HG03354 (cell line): ENCODE results near the gene HILPDA.
A peak's percentile ranks its signal among the peaks of the same experiment; 100 is the strongest.

ENCODE experiments used
- ATAC-seq: cut with Tn5 transposase; IDR thresholded peaks from one replicate; pipeline ENCODE4 v1.9.1; 2021; ENCODE audit warnings: mild to moderate bottlenecking; ENCODE audit not compliant: unreplicated experiment, poor library complexity, severe bottlenecking

HILPDA gene

GRCh38 chr7:128430207-128430606, 25.5 kb upstream of the HILPDA start:
- no peak for ATAC-seq

DNA sequence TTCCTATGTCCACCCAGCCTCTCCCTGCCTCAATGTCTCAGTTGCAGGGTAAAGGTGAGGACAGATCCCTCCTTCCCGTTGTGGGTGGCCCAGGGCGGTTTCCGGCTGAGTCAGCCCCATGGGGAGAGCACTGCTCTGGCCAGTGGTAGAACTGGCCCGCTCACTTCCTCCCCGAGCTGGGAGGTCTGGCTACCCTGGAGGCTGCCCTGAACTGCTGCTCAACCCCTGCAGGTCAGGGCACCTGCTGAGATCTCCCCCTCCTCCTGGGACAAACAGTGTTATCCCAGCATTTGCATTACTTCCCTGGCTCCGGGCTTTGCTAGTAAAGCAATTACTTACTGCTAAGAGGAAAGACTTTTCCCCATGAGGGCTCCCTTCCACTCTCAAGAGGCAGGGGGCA, 24.5 kb upstream of the HILPDA start:
- ATAC-seq, result no peak

- no peak for ATAC-seq
Measured at GRCh38 chr7:128431754-128432153, 23.9 kb upstream of the HILPDA start.

- no peak for ATAC-seq
Measured at GRCh38 chr7:128434413-128435326, 21.0 kb upstream of the HILPDA start.

DNA sequence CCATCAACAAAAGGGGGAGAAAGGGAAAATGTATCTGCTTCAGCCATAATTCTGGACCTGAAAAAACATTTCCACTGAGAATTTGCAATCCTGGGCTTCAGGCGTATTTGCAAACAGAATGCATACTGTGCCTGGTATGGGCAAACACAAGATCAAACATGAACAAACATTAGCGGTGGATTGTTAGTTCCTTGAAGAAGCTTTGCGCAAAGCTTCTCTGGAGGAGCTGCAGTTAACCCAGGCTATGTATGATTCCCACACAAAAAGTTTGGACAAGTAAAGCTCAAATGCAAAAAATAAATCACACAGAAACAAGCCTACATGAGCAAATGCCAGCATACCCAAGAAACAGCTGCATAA, 20.4 kb upstream of the HILPDA start:
- no peak for ATAC-seq

DNA sequence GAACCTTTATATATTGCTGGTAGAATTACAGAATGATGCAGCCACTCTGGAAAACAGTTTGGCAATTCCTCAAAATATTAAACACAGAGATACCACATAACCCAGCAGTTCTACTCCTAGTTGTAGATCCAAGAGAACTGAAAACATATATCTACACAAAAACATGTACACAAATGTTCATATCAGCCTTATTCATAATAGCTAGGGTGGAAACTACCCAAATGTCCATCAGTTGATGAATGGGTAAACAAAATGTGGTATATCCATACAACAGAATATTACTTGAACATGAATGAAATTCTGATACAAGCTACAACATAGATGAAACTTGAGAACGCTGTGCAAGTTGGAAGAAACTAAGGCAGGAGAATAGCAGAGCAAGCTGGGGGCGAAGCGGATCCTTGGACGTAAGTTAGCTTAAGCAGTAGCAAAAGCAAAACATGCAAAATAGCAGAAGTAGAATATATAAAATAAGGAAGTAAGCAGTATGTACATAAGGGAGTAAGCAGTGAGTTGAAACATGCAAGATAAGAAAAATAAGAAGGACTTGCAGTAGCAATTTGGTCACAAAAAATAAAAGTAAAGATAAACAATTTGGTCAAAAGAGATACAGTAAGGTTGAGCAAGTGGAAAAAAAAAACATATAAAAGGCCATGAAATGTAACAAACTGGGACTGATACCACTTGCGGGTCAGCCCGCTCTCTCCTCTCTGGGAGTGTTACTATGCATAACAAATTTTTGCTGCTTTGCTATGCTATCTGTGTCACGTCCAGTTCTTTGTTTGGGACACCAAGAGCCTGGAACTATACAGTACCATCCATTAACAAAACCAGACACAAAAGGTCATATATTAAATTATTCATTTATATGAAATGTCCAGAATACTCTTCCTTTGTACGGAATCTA, 18.0 kb upstream of the HILPDA start:
- no peak for ATAC-seq

- no peak for ATAC-seq
Measured at GRCh38 chr7:128442356-128442755, 13.3 kb upstream of the HILPDA start.

DNA sequence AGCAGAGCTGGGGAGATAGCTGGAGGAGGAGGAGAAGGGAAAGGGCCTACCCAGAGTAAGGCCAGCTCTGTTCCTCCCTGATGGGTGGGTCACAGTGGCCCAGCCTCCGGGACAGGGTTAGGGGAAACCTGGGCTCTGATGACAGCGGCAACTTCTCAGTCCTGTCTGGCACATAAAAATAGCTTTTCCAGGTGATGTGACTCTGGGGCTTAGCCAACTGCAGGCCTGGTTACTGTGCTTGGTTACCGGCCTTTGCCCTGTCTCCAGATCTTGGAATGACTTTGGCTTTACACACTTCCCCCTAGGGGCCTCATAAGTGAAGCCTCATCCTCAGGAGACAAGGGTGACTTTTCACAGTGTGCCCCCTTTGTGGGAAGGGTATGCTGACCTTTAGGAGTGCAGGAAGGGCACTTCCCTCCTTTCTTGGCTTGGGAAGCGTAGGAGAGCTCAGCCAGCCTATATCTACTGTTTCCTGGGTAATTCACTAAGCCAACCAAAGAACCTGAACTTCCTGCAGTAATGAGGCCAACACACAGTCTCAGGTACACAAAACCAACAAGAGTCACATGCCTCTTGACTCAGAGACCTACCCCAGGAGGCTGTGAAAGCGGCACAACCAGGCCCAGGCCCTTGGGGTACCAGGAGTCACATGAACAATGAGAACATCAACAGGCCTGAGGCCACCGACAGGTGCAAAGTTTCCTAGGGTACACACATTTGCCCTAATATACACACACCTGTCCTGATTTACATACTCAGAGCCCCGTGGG, 11.7 kb upstream of the HILPDA start:
- no peak for ATAC-seq

- no peak for ATAC-seq
Measured at GRCh38 chr7:128446306-128446705, 9.4 kb upstream of the HILPDA start.

DNA sequence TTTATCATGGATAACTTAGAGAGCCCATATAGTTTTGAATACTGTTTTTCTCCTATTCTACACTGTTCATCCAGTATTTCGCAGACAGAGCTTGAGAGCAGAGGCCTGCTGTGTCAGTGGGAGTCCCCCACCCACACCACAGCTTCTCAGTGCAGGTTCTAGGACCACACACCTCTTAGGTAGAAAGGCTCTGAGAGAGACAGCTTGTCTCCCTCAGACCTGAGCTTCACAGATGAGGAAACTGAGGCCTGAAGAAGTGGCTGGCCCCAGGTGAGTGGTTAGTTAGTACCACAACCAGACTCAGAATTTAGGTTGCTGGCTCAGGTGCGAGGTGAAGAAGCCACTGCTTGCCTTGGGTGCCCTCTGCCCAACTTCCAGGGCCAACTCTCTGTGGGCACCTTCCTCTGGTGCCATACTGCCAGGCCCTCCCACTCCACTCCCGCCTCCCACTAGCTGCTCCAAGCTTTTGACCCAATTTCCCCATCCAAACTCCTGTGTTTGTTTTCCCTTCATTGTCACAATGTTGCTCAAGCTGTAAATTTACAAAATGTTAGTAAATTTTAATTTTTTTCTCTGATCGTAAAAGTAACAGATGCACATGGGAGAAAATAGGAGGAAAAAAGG, 7.6 kb upstream of the HILPDA start:
- no peak for ATAC-seq

GRCh38 chr7:128448751-128449302, 6.9 kb upstream of the HILPDA start:
- ATAC-seq, result no peak

DNA sequence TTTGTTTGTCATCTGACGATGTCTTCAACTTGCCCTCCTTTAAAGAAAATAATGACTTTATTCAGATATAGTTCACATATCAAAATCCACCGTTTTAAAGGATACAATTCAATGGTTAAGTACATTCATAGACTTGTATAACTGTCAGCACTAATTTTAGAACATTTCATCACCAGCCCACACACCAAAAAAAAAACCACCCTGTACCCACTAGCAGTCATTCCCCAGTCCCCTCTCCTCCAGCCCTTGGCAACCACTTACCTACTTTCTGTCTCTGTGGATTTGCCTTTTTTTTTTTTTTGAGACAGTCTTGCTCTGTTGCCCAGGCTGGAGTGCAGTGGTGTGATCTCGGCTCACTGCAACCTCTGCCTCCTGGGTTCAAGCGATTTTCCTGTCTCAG, 5.3 kb upstream of the HILPDA start:
- ATAC-seq, result no peak

DNA sequence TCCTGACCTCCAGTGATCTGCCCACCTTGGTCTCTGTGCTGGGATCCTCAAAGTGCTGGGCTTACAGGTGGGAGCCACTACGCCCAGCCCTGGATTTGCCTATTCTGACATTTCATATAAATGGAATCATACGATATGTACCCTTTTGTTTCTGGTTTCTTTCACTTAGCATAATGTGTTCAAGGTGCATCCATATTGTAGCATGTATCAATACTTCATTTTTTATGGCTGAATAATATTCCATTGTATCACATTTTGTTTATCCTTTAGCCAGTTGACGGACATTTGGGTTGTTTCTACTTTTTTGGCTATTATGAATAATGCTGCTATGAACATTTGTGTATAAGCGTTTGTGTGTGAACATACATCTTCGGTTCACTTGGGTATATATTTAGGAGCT, 4.8 kb upstream of the HILPDA start:
- ATAC-seq, result no peak

DNA sequence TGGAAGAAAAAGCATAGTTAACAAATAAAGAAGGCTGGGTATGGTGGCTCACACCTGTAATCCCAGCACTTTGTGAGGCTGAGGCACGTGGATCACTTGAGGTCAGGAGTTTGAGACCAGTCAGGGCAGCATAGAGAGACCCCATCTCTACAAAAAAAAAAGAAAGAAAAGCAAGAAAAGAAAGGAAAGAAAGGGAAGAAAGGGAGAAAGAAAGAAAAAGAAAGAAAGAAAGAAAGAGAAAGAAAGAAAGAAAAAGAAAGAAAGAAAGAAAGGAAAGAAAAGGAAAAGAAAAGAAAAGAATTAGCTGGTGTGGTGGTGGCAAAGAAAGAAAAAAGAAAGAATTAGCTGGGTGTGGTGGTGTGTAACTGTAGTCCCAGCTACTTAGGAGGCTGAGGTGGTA, 3.1 kb upstream of the HILPDA start:
- ATAC-seq, result no peak

DNA sequence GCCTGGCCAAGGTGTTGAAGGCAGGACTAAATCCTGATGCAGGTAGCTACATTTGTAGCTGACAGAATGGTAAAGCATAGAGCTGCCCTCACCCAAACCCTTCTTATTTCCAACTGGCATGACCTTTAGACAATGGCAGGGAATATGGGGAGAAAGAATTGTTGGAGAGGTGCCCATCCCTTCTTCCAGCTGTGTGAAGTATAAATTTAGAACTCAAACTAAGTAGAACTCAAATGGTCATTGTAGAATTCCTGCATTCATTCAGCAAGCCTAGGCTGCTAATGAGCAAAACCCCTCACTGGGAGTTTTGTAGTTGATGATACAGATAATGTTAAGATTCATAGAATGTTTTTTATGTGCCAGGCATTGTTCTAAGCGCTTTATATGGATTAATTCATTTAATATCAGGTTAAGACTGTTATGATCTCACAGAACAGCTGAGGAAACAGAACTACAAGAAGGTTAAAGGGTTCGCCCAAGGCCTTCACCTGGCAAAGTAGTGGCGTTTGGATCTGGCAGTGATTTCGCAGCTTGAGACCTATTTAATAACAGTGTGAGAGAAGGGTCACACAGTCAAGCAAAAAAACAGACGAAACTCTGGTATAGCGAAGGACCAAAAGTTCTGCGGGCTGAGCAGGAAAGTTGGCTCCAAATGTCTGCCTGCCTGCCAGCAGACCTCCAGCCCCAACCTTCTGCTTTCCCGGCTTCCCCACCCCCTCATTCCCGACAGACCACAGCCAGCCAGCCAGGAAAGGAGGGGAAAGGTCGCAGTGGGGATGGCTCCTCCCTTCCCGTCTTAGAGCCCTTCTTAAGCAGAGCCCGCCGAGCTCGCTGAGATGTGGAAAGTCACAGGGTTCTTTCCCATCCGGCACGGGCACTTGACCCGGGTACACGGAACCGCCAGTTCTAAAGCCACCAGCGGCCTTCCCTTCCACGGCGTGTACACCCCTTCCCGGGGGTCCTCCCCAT, 1.6 kb upstream of the HILPDA start:
- ATAC-seq, result no peak

- ATAC-seq, result no peak
Measured at GRCh38 chr7:128454808-128455542, 703 bp upstream of the HILPDA start.

- ATAC-seq, result peak; percentile 24
Measured at GRCh38 chr7:128456255-128456725, 612 bp downstream of the HILPDA start.
